LNCAP (cell line): Measurements from ENCODE around the gene BABAM2.

Experiments
- TF ChIP-seq, protein P1 (sequence below): fragments of 450-650 bp; IDR thresholded peaks from 2 replicates; pipeline ENCODE4 v1.5.1; 2017; ENCODE audit warnings: mild to moderate bottlenecking

Gene BABAM2

DNA sequence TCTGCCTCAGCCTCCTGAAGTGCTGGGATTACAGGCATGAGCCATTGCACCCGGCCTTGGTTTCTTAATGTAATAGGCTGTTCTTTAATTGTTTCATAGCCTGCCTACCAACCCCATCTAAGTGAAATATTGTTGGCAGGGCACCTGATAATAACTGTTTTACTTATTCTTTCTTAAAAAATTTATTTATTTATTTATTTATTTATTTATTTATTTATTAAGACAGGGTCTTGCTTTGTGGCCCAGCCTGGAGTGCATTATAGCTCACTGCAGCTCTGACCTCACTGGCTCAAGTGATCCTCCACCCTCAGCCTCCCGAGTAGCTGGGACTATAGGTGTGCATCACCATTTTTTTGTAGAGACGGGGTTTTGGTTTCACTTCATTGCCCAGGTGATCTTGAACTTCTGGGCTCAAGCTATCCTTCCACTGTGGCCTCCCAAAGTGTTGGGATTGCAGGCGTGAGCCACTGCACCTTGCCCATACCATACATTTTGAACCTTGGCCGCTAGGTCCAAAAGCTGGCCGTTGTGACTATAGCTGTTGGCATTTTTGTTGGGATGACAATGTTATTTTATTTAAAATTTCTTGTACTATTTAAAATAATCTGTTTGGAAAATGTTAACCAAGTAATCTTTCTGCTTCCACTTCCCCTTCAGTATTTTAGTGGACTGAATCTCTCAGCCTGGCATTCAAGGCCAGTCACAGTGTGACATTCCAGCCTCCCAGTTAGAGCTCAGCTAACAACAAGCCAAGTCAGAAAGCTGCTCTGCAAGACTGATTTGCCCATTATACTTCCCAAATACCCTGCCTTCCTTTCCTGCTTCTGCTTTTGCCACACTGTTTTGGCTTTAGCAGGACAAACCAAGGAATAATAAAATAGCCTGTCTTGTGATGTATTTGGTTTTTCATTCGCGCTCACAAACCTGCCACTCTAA is 52.4 kb downstream of the BABAM2 start:
- TF ChIP-seq, protein P1, sequence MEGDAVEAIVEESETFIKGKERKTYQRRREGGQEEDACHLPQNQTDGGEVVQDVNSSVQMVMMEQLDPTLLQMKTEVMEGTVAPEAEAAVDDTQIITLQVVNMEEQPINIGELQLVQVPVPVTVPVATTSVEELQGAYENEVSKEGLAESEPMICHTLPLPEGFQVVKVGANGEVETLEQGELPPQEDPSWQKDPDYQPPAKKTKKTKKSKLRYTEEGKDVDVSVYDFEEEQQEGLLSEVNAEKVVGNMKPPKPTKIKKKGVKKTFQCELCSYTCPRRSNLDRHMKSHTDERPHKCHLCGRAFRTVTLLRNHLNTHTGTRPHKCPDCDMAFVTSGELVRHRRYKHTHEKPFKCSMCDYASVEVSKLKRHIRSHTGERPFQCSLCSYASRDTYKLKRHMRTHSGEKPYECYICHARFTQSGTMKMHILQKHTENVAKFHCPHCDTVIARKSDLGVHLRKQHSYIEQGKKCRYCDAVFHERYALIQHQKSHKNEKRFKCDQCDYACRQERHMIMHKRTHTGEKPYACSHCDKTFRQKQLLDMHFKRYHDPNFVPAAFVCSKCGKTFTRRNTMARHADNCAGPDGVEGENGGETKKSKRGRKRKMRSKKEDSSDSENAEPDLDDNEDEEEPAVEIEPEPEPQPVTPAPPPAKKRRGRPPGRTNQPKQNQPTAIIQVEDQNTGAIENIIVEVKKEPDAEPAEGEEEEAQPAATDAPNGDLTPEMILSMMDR = no peak

DNA sequence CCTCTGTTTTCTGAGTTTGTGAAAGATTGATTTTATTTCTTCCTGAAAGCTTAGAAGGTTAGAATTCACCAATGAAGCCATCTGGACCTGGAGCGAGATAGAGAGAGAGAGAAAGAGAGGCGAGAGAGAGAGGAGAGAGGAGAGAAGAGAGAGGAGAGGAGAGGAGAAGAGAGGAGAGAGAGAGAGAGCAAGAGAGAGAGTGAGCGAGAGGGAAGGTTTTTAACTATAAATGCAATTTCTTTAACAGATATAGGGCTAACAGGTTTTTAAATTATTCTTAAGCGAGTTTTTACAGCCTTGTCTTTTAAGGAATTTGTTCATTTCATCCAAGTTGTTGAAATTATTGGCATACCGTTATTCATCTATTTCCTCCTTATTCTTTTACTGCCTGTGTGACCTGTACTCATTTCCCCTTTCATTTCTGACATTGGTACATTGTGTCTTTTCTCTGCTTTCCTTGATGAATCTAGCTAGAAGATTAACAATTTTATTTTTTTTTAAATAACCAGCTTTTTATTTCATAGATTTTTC is 56.1 kb downstream of the BABAM2 start:
- TF ChIP-seq, protein P1 = no peak

DNA sequence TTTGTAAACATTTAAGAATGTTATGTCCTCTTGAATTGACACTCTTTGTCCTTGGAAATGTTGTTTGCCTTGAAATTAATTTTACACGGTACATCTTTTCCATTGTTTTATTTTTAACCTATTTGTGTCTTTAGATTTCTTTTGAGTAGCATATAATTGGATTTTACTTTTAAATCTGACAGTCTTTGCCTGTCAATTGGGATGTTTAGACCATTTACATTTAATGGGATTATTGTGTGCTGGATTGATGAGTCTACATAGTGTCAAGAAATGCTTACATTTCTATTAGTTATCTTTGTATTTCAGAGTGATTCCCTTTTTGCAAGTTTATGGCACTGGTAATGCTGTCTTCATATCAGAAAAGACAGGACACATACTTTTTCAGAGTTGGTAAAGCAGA is 61.5 kb downstream of the BABAM2 start:
- TF ChIP-seq, protein P1 = no peak

DNA sequence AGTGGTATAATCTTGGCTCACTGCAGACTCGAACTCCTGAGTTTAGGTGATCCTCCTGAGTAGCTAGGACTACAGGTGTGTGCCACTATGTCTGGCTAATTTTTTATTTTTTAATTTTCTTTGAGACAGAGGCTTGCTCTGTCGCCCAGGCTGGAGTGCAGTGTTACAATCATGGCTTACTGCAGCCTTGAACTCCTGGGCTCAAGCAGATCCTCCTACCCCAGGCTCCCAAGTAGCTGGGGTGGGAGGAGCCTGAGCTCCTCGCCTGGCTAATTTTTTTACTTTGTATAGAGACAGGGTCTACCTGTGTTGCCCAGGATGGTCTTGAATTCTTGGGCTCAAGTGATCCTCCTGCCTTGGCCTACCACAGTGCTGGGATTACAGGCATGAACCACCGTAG is 62.5 kb downstream of the BABAM2 start:
- TF ChIP-seq, protein P1 = no peak

DNA sequence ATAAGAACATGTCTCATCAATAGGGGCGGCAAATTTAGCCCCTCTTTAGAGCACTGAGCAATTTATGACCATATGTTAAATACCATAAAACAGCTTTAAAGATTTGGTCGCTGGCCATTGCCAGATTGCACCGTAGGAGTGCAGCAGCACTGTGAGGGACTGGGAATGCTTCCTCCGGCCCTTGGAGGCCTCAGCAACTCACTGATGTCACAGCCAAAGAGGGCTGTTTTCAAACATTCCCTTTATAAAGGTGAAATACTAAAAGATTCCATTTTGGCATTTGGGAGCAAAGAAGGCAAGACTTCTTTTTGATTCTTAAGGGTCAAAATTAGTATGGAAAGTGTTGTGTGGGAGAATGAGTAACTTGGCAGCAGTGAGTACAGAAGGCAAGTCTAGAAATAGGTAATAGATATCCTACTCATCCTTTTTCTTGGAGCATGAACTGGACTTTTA is 63.7 kb downstream of the BABAM2 start:
- TF ChIP-seq, protein P1 = no peak

DNA sequence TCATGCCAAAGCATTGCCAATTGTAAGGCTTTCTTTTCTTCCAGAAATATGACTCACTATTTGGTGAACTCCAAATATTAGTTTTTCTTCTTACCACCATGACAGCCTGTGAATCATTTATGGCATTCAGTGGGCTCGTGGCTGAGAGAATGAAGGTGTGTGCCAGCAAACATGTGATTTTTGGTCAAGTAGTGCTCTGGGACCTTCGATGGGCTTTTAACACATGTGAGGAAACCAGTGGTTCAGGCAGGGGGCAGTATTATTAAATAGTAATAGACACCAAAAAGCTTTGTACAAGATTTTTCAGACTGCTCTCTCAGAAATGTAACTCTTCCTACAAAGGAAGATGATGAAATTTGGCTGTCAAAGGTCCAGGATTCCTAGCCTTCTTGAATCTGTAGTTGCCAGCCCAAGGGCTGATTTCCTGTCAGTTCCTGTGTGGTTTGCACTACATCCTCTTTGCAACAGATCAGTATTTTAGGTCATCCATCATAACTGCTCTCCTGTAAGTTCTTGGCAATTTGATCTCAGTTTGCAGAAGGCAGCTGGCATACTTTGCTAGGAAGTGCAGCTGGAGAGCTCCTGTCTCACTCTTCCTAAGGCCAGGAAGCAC is 64.3 kb downstream of the BABAM2 start:
- TF ChIP-seq, protein P1 = no peak

DNA sequence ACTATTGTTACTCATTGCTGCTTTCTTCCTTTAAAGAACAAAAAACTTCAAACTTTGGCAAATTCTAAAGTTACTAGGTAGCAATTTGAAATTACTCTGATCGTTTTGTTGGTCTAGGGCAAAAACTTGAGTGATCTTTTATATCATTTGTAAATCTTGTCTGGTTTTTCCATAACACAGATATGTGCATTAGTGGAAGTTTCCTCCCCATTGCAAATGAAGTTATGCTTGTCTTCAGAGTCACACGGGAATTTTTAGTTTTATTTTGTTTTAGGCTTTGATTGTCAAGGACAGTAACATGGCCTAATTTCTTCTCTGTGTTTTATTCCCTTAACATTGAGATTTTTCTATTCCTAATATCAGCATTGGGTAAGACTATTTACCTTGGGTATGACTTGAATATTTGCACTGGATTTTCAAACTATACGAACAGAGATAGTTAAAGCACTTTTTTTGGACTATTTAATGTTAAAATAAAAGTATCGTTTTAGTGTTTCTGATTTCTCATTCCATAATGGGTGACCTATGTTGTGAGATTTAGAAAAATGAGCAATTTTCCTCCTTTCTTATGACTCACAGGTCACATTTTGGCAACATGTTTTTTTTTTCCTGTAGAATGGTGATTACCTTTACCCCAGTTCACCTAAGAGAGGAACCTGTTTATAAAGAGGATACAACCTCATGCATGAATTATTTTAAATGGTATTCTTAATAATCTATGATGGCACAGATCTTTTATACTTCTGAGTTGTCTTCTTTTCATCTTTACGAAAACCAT is 65.0 kb downstream of the BABAM2 start:
- TF ChIP-seq, protein P1 = no peak
